ENCODE measurements around the gene APC.

APC gene

DNA sequence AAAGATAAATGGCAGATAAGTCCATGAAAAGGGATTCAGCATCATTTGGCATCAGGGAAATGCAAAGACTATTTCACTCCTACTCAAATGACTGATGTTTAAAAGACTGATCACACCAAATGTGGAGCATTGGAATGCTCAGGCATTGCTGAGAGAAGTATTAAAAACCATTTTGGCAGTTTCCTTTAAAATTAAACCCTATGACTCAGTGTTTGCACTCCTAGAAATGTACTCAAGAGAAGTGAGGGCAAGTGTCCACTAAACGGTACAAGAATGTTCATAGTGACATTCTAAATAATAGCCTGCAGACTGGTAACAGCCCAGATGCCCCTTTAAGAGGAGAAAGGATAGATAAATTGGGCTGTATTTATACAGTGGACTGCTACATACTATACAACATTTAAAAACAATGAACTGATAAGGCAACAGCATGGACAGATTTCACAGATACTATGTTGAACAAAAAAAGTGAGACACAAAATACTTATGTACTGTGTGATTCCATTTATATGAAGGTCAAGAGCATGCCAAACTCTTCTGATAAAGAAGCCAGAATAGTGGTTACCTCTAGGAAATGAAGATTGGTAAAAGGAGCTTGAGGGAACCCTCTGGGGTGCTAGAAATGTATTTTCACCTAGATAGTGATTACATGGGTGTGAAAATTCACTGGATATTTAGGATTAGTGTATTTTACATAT lies 24.6 kb downstream of the APC start:
- no peaks in the 10 kb centered on the region for H3K4me1 ChIP-seq (ENCODE audit: control insufficient read depth, insufficient read depth, low read length)
- no peak overlapping the region for H3K4me3 ChIP-seq (ENCODE audit: low read depth, low read length)
- TF ChIP-seq ZNF175 (tag by site-specific recombination; IDR thresholded peaks at IDR 0.05) (no peak), ZNF404 (tag by site-specific recombination; IDR thresholded peaks at IDR 0.05) (no peak), GLI4 (tag by site-specific recombination; IDR thresholded peaks at IDR 0.05) (no peak), ZNF768 (tag by site-specific recombination; IDR thresholded peaks at IDR 0.05) (no peak), SP3 (tag by site-specific recombination; IDR thresholded peaks at IDR 0.05) (no peak), ZSCAN16 (tag by site-specific recombination; IDR thresholded peaks at IDR 0.05) (no peak), GFI1B (tag by site-specific recombination; IDR thresholded peaks at IDR 0.05) (no peak), OVOL3 (tag by site-specific recombination; IDR thresholded peaks at IDR 0.05) (no peak), ZNF23 (tag by site-specific recombination; IDR thresholded peaks at IDR 0.05; ENCODE audit: borderline replicate concordance) (no peak), ZNF530 (tag by site-specific recombination; IDR thresholded peaks at IDR 0.05; ENCODE audit: low read depth) (no peak), ZBTB21 (tag by site-specific recombination; IDR thresholded peaks at IDR 0.05) (no peak), ZNF10 (tag by site-specific recombination; IDR thresholded peaks at IDR 0.05) (no peak), ZNF221 (tag by site-specific recombination; IDR thresholded peaks at IDR 0.05; ENCODE audit: borderline replicate concordance) (no peak), ZNF133 (tag by site-specific recombination; IDR thresholded peaks at IDR 0.05) (no peak)
- TF ChIP-seq, protein P1, sequence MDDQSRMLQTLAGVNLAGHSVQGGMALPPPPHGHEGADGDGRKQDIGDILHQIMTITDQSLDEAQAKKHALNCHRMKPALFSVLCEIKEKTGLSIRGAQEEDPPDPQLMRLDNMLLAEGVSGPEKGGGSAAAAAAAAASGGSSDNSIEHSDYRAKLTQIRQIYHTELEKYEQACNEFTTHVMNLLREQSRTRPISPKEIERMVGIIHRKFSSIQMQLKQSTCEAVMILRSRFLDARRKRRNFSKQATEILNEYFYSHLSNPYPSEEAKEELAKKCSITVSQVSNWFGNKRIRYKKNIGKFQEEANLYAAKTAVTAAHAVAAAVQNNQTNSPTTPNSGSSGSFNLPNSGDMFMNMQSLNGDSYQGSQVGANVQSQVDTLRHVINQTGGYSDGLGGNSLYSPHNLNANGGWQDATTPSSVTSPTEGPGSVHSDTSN (CRISPR knock-in tag; IDR thresholded peaks at IDR 0.05): no peak
- TF ChIP-seq, protein P2, sequence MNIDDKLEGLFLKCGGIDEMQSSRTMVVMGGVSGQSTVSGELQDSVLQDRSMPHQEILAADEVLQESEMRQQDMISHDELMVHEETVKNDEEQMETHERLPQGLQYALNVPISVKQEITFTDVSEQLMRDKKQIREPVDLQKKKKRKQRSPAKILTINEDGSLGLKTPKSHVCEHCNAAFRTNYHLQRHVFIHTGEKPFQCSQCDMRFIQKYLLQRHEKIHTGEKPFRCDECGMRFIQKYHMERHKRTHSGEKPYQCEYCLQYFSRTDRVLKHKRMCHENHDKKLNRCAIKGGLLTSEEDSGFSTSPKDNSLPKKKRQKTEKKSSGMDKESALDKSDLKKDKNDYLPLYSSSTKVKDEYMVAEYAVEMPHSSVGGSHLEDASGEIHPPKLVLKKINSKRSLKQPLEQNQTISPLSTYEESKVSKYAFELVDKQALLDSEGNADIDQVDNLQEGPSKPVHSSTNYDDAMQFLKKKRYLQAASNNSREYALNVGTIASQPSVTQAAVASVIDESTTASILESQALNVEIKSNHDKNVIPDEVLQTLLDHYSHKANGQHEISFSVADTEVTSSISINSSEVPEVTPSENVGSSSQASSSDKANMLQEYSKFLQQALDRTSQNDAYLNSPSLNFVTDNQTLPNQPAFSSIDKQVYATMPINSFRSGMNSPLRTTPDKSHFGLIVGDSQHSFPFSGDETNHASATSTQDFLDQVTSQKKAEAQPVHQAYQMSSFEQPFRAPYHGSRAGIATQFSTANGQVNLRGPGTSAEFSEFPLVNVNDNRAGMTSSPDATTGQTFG (tag by site-specific recombination; IDR thresholded peaks at IDR 0.05; ENCODE audit: borderline replicate concordance): no peak
- TF ChIP-seq, protein P3, sequence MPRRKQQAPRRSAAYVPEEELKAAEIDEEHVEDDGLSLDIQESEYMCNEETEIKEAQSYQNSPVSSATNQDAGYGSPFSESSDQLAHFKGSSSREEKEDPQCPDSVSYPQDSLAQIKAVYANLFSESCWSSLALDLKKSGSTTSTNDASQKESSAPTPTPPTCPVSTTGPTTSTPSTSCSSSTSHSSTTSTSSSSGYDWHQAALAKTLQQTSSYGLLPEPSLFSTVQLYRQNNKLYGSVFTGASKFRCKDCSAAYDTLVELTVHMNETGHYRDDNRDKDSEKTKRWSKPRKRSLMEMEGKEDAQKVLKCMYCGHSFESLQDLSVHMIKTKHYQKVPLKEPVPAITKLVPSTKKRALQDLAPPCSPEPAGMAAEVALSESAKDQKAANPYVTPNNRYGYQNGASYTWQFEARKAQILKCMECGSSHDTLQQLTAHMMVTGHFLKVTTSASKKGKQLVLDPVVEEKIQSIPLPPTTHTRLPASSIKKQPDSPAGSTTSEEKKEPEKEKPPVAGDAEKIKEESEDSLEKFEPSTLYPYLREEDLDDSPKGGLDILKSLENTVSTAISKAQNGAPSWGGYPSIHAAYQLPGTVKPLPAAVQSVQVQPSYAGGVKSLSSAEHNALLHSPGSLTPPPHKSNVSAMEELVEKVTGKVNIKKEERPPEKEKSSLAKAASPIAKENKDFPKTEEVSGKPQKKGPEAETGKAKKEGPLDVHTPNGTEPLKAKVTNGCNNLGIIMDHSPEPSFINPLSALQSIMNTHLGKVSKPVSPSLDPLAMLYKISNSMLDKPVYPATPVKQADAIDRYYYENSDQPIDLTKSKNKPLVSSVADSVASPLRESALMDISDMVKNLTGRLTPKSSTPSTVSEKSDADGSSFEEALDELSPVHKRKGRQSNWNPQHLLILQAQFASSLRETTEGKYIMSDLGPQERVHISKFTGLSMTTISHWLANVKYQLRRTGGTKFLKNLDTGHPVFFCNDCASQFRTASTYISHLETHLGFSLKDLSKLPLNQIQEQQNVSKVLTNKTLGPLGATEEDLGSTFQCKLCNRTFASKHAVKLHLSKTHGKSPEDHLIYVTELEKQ (tag by site-specific recombination; IDR thresholded peaks at IDR 0.05; ENCODE audit: borderline replicate concordance): no peak
- TF ChIP-seq, protein P4, sequence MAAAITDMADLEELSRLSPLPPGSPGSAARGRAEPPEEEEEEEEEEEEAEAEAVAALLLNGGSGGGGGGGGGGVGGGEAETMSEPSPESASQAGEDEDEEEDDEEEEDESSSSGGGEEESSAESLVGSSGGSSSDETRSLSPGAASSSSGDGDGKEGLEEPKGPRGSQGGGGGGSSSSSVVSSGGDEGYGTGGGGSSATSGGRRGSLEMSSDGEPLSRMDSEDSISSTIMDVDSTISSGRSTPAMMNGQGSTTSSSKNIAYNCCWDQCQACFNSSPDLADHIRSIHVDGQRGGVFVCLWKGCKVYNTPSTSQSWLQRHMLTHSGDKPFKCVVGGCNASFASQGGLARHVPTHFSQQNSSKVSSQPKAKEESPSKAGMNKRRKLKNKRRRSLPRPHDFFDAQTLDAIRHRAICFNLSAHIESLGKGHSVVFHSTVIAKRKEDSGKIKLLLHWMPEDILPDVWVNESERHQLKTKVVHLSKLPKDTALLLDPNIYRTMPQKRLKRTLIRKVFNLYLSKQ (tag by site-specific recombination; IDR thresholded peaks at IDR 0.05; ENCODE audit: borderline replicate concordance): no peak
- CTCF ChIA-PET: interaction anchor here (0.7 to 1.7 kb wide), 3 partner anchors 9 to 211 kb away, joined by 3 to 9 read pairs (median 5); no protein-coding TSS in a partner anchor
- H3K9me3 ChIP-seq (ENCODE audit: control insufficient read depth, insufficient read depth, low read depth, low read length): no peaks in the 10 kb centered on the region
- no peak overlapping the region for H3K27ac ChIP-seq (ENCODE audit: extremely low read depth, low read depth, low read length)
- peaks cover 0 to 4% of the 10 kb centered on the region in 2 experiments for H3K36me3 ChIP-seq (ENCODE audit: control insufficient read depth in 2 of 2, insufficient read depth in 1 of 2, low read length in 2 of 2)
- POLR2A ChIA-PET: no interaction called here
